Stomach (tissue), 4 donors: ENCODE results near the gene AGAP1.

Source experiments
- CTCF ChIP-seq, 7 experiments: fragments of 450-650 bp in 4 of 7; fragments of 200-600 bp in 3 of 7; sonication (generic) in 3 of 7; IDR thresholded peaks; one replicate each; pipeline ENCODE4 v1.5.1; 2016 to 2019; ENCODE audit warnings: antibody characterized with exemption in 7 of 7, control low read depth in 2 of 7, mild to moderate bottlenecking in 1 of 7
- POLR2A ChIP-seq, 4 donors: fragments of 450-650 bp; IDR thresholded peaks; one replicate each; pipeline ENCODE4 v1.6.1; 2016; ENCODE audit warnings: antibody characterized with exemption in 4 of 4, control low read depth in 2 of 4, mild to moderate bottlenecking in 1 of 4, moderate library complexity in 1 of 4

- no peak for TF ChIP-seq CTCF (IDR thresholded peaks at IDR 0.05)
- no peak for TF ChIP-seq POLR2A (IDR thresholded peaks at IDR 0.05)
Observed at GRCh38 chr2:235835810-235836209, 342.0 kb downstream of the AGAP1 start.
